Endodermal cell (in vitro differentiated cells): Measurements from ENCODE around the gene MTG2. TPM values are rescaled to one million over a fixed set of nuclear protein-coding genes. Genes with fewer than 3 reads are reported as not detected.
A peak's percentile ranks its signal among the peaks of the same experiment; 100 is the strongest.

ENCODE experiments used
- DNase-seq: peaks from one replicate; pipeline ENCODE4 v3.0.0-alpha.2; 2017
- H3K27ac ChIP-seq: 2 replicates; pipeline ENCODE4 v1.5.1; 2013; ENCODE audit warnings: mild to moderate bottlenecking, low read depth, low read length, moderate library complexity
- H3K27me3 ChIP-seq: 2 replicates; pipeline ENCODE4 v1.6.1; 2013; ENCODE audit warnings: mild to moderate bottlenecking, low read length, moderate library complexity; ENCODE audit not compliant: insufficient read depth, control insufficient read depth, poor library complexity, severe bottlenecking
- H3K36me3 ChIP-seq: 2 replicates; pipeline ENCODE4 v1.7.0; 2013; ENCODE audit warnings: mild to moderate bottlenecking, low read length, moderate library complexity; ENCODE audit not compliant: control insufficient read depth, insufficient read depth
- H3K4me1 ChIP-seq: one replicate; pipeline ENCODE4 v1.7.0; 2013; ENCODE audit warnings: low read length; ENCODE audit not compliant: control insufficient read depth, insufficient read depth
- H3K4me3 ChIP-seq: 2 replicates; pipeline ENCODE4 v1.5.1; 2013; ENCODE audit warnings: mild to moderate bottlenecking, low read length, moderate library complexity
- H3K9ac ChIP-seq: 2 replicates; pipeline ENCODE4 v1.6.1; 2013; ENCODE audit warnings: mild to moderate bottlenecking, low read length, moderate library complexity; ENCODE audit not compliant: poor library complexity, severe bottlenecking; ENCODE audit errors: extremely low read depth
- H3K9me3 ChIP-seq: 2 replicates; pipeline ENCODE4 v1.6.1; 2013; ENCODE audit warnings: mild to moderate bottlenecking, low read length, moderate library complexity; ENCODE audit not compliant: control insufficient read depth
- H3K27ac Mint-ChIP-seq: 2 replicates; pipeline ENCODE4 v1.8.0; 2020; ENCODE audit warnings: mixed read lengths
- H3K27me3 Mint-ChIP-seq: 2 replicates; pipeline ENCODE4 v1.8.0; 2021; ENCODE audit warnings: mild to moderate bottlenecking, mixed read lengths; ENCODE audit not compliant: insufficient read depth
- H3K36me3 Mint-ChIP-seq: 2 replicates; pipeline ENCODE4 v1.8.0; 2020; ENCODE audit warnings: low read depth, mixed read lengths
- H3K4me1 Mint-ChIP-seq: 2 replicates; pipeline ENCODE4 v1.8.0; 2020; ENCODE audit warnings: mixed read lengths
- H3K4me3 Mint-ChIP-seq: 2 replicates; pipeline ENCODE4 v1.8.0; 2020; ENCODE audit warnings: mild to moderate bottlenecking, moderate library complexity, mixed read lengths
- H3K9me3 Mint-ChIP-seq: 2 replicates; pipeline ENCODE4 v1.8.0; 2020; ENCODE audit warnings: mild to moderate bottlenecking, mixed read lengths
- CTCF ChIP-seq: fragments of 200-600 bp; sonication (generic); conservative IDR thresholded peaks from 2 replicates; pipeline ENCODE4 v1.5.0; 2021; ENCODE audit warnings: antibody characterized with exemption, mild to moderate bottlenecking
- WGBS, 2 experiments: methylation state at CpG; one replicate each; pipeline versions ENCODE4 v1.1.5 to v1.1.7; 2013; ENCODE audit warnings: missing lambda C conversion rate in 2 of 2, mixed read lengths in 1 of 2; ENCODE audit not compliant: insufficient coverage in 1 of 2, insufficient read length in 1 of 2; 5-methylcytosine and 5-hydroxymethylcytosine counted together
- total RNA-seq, 2 donors: library from RNA; stranded (reverse); fragmentation: NEBNext Ultra II Directional in 1 of 2; extraction: Animal tissue kit (Norgen Biotek cat#: 25700) in 1 of 2; gene quantifications; 2 replicates in 1 of 2; 3 replicates in 1 of 2; pipeline ENCODE4 v1.2.1, GENCODE V29; 2021

The MTG2 gene
- total RNA-seq, 2 donors from 2014 or later, result 28.2 to 29.6 TPM

GRCh38 chr20:62208795-62209755 is 26.2 kb downstream of the MTG2 start:
- peak; percentile 38 for TF ChIP-seq CTCF
- Histone ChIP-seq H3K4me3 (no peak overlapping the region), H3K9me3 (no peaks in the 10 kb centered on the region), H3K9ac (no peak overlapping the region), H3K4me1 (no peaks in the 10 kb centered on the region), H3K27me3 (peaks cover under 1% of the 10 kb centered on the region), H3K36me3 (no peaks in the 10 kb centered on the region), H3K27ac (no peak overlapping the region)
- Mint-ChIP-seq H3K9me3 (no peaks in the 10 kb centered on the region), H3K4me3 (no peak overlapping the region), H3K36me3 (no peaks in the 10 kb centered on the region), H3K27ac (no peak overlapping the region), H3K4me1 (no peaks in the 10 kb centered on the region), H3K27me3 (peaks cover 2% of the 10 kb centered on the region)
- peak; percentile 83 for DNase-seq
- WGBS, 2 experiments, result 62 to 81% methylated on average over 17 to 26 of the region's 27 CpGs

GRCh38 chr20:62209850-62210495 is 27.1 kb downstream of the MTG2 start:
- no peaks in the 10 kb centered on the region for H3K9me3 Mint-ChIP-seq
- Histone ChIP-seq H3K27ac (no peak overlapping the region), H3K4me1 (no peaks in the 10 kb centered on the region), H3K4me3 (no peak overlapping the region), H3K36me3 (no peaks in the 10 kb centered on the region), H3K27me3 (peaks cover 9% of the 10 kb centered on the region), H3K9me3 (no peaks in the 10 kb centered on the region), H3K9ac (no peak overlapping the region)
- DNase-seq, result no peak
- no peak overlapping the region for H3K4me3 Mint-ChIP-seq
- WGBS, 2 experiments, result 84 to 85% methylated on average over 12 to 17 of the region's 17 CpGs
- no peaks in the 10 kb centered on the region for H3K36me3 Mint-ChIP-seq
- TF ChIP-seq CTCF, result no peak
- H3K27ac Mint-ChIP-seq, result no peak overlapping the region
- H3K4me1 Mint-ChIP-seq, result no peaks in the 10 kb centered on the region
- H3K27me3 Mint-ChIP-seq, result peaks cover 5% of the 10 kb centered on the region

GRCh38 chr20:62210496-62210855 is 27.6 kb downstream of the MTG2 start:
- no peaks in the 10 kb centered on the region for H3K9me3 ChIP-seq
- H3K4me1 Mint-ChIP-seq, result no peaks in the 10 kb centered on the region
- no peaks in the 10 kb centered on the region for H3K9me3 Mint-ChIP-seq
- H3K4me1 ChIP-seq, result no peaks in the 10 kb centered on the region
- H3K36me3 ChIP-seq, result no peaks in the 10 kb centered on the region
- peaks cover 7% of the 10 kb centered on the region for H3K27me3 Mint-ChIP-seq
- no peak overlapping the region for H3K4me3 Mint-ChIP-seq
- no peak for DNase-seq
- H3K27ac Mint-ChIP-seq, result no peak overlapping the region
- H3K36me3 Mint-ChIP-seq, result no peaks in the 10 kb centered on the region
- 90 to 91% methylated on average over 21 of the region's 21 CpGs for WGBS, 2 experiments
- H3K4me3 ChIP-seq, result no peak overlapping the region
- H3K9ac ChIP-seq, result no peak overlapping the region
- peaks cover 14% of the 10 kb centered on the region for H3K27me3 ChIP-seq
- no peak for TF ChIP-seq CTCF
- H3K27ac ChIP-seq, result no peak overlapping the region
